Stimulated activated CD4-positive, alpha-beta T cell treated with anti-CD3 and anti-CD28 coated beads, Interleukin-15, amount 100 ng/mL, for 1 hour (primary cell): Measurements from ENCODE around the gene BEND6.
"Not testable (repeated sequence)": the region's sequence is repeated elsewhere in the genome, so short reads cannot be mapped to it uniquely, and the experiment has no call there.

ENCODE experiments used
- DNase-seq, 2 donors: peaks; one replicate each; pipeline ENCODE4 v3.0.0-alpha.2; 2020; ENCODE audit warnings: low read depth in 1 of 2, low spot score in 1 of 2

The BEND6 gene

DNA sequence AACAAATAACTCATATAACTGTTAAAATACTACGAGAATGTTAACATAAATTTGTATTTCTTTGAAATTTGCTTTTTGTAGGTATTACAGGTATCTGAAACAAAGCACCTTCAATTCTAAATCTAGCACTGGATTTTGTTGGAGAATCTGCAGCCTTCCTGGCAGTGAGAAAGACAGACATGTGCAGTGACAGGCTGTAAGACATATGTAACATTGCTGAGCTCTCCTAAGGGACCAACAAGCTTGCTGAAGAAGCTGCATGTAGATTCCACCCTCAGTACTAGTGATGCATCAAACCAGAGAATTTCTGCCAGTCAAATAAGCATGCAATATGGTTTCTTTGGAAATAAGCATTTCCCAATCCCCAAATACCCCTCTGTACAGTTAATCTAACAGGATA is 71.1 kb downstream of the BEND6 start:
- DNase-seq: no peak

DNA sequence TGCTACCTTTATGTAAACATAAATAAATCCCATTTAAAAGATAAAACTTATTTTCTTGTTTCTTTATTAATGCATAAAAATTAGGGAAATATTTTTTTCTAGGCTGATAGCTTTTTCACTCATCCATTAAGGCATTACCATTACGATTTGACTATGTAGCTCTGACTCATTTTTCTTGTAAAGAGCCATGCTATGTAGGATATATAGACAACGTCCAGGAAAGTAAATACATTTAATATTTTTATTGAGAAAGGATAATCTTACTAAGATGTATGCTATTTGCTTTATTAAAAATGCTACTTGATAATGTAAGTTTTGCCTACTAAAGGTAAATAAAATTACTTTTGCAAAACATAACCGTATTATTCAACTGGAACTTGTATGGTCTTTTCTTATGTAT is 72.4 kb downstream of the BEND6 start:
- DNase-seq: no peak

GRCh38 chr6:57029213-57029612 is 74.3 kb downstream of the BEND6 start:
- DNase-seq: no peak

- no peak for DNase-seq
Measured at GRCh38 chr6:57033228-57033627, 78.3 kb downstream of the BEND6 start.

GRCh38 chr6:57035549-57035948 is 80.6 kb downstream of the BEND6 start:
- DNase-seq: no peak

GRCh38 chr6:57038906-57039305 is 84.0 kb downstream of the BEND6 start:
- no peak for DNase-seq

DNA sequence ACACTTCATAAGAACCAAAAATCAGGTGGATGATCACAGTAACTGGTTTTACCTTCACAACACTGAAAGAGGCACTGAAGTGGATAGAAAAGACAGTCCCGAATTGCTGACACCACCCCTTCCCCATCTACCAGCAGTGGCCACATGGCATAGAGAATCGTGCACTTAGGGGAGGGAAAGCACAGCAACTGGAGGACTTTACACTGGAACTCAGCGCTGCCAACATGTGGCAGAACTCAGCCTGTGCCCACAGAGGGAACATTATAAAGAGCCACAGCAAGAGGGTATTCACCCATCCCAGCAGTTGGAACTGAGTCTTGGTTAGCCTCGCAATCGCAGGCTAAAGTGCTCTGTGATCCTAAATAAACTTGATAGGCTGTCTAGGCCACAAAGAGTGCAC is 85.1 kb downstream of the BEND6 start:
- DNase-seq: no peak

DNA sequence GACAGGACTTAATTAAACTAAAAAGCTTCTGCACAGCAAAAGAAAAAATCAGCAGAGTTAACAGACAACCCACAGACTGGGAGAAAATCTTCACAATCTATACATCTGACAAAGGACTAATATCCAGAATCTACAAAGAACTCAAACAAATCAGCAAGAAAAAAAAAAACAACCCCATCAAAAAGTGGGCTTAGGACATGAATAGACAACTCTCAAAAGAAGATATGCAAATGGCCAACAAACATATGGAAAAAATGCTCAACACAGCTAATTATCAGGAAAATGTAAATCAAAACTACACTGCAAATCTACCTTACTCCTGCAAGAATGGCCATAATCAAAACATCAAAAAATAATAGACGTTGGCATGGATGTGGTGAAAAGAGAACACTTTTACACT is 89.2 kb downstream of the BEND6 start:
- DNase-seq: not testable (repeated sequence)

- DNase-seq: no peak
Measured at GRCh38 chr6:57044568-57044967, 89.7 kb downstream of the BEND6 start.

DNA sequence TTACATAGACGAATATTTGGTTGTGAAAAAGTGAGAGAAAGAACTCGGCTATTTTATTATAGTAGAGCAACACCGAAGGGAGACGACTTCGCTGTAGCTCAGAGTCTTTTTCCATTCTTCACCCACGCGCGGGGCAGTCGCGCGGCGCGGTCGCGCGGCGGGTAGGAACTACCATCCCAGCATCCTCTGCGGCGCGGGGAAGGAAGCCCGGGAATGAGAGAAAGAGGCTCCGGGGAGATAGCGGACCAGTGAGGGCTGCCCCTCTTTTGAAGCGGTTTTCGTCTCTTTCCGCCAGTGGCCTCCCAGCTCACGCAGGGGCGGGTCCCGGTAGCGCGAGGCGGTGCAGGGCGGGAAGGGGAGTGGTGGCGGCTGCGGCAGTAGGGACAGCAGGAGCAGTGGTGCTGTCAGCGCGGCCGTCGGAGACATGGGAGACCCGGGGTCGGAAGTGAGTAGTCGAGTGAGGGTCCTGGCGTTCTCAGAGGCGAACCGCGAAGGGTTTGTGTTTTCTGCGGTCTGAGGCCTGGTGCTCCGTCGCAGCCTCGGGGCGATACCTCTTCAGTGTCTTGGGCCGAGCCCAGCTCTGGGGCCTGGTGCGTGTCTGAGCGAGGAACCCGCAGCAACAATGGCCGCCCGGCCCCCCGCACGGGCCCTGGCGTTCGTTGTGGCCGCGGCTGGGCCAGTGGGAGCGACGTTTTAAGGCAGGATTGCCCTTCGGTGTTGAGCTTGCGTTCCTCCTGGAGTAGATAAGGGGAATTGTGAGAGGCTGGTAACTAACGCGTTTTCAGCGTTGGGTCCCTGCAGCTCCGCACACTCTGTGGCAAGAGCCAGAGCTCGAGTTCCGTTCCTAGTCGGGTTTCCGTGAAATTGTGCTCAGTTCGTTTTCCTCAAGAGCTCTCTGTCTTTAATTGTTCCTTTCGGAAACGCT is 91.7 kb downstream of the BEND6 start, which contains the start of gene KIAA1586:
KIAA1586 (plus strand) TSS at position 362 of the 925 bp plus-strand sequence; CDS start at position 425, 63 bp downstream.
- peak; percentile 51 to 66 for DNase-seq

GRCh38 chr6:57047257-57047585 is 92.3 kb downstream of the BEND6 start:
- not testable (repeated sequence) for DNase-seq

DNA sequence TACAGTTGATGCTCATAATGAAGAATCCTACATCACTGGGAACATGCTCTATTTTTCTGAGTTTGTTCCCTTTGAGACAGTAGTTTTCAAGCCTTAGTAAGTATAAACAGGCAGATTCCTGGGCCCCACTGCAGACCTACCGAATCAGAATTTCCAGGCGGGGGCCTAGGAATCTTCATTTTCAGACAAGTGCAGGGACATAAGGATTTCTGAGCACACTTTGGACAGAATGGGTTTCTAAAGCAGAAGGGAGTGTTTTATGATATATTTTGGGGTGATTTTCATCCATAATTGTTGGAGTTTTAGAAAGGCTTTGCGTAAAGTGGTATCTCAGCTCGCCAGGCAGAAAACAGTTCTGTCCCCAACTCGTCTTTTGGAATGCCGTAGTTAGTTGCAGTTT is 93.0 kb downstream of the BEND6 start:
- DNase-seq: not testable (repeated sequence)

DNA sequence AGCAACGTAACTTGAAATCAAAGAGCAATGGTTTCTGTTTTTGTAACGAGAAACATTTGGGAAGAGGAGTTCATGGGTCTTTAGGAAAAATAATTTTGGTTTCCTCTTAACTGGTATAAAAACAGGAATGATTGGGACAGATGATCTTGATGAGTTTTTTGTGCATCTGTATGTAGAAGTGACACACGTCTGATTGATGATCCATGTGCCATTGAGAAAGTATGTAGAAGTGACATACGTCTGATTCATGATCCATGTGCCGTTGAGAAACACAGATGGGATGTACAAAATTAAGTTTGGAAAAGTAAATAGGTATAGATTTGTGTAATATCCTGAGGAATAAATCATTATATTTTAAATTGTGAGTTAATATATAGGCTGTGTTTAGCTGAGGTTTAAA is 93.7 kb downstream of the BEND6 start:
- no peak for DNase-seq

GRCh38 chr6:57063847-57064246 is 108.9 kb downstream of the BEND6 start:
- no peak for DNase-seq

- DNase-seq: no peak
Measured at GRCh38 chr6:57064809-57065208, 109.9 kb downstream of the BEND6 start.

- DNase-seq: no peak
Measured at GRCh38 chr6:57068061-57068460, 113.2 kb downstream of the BEND6 start.

- no peak for DNase-seq
Measured at GRCh38 chr6:57069228-57069627, 114.3 kb downstream of the BEND6 start.

DNA sequence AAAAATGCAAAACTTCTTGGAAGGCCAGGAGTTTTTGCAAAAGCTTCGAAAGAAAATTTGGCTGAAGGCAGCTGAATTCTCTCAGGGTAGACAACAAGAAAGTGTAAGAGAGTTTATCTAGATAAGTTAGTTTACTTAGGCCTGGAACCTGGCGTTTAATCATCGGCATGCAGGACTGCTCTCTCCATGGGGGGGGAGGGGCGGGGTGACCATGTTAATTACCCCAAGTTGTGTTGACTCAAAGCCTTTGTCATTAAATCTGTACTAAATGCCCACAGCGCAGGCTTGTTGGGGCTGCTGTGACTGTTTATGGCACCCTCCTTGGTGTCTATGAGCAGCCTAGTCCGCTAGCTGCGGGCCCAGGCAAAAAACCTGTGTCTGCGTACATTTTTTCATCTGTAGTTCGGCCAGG is 115.0 kb downstream of the BEND6 start:
- DNase-seq: no peak

- no peak for DNase-seq
Measured at GRCh38 chr6:57072108-57072507, 117.2 kb downstream of the BEND6 start.

GRCh38 chr6:57074383-57074782 is 119.5 kb downstream of the BEND6 start:
- no peak for DNase-seq

DNA sequence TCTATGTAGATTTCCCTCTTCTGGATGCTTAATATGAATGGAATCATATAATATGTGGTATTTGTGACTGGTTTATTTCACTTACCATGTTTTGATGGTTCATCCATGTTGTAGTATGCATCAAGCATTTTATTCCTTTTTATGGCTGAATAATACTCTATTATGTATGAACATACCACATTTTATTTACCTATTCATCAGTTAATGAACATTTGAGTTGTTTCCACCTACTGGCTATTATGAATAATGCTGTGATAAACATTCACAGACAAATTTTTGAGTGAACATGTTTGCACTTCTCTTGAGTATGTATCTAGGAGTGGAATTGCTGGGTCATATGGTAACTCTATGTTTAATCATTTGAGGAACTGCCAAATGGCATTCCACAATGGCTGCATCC is 120.2 kb downstream of the BEND6 start:
- DNase-seq: no peak
